Neural cell (in vitro differentiated cells): ENCODE data around the gene OGDH. TPM values are rescaled to one million over a fixed set of nuclear protein-coding genes. Genes with fewer than 3 reads are reported as not detected.

Source experiments
- H2AFZ ChIP-seq: fragments of 200-600, 300-800 bp; sonication (generic), shearing (Covaris generic); 2 replicates; pipeline ENCODE4 v1.6.0; 2014; ENCODE audit warnings: low read depth, mild to moderate bottlenecking, antibody characterized with exemption, low read length, moderate library complexity
- H3F3A ChIP-seq: fragments of 200-600 bp; shearing (Covaris generic); 2 replicates; pipeline ENCODE4 v1.6.1; 2016; ENCODE audit warnings: mild to moderate bottlenecking, moderate library complexity, mixed read lengths, antibody characterized with exemption, low read length; ENCODE audit not compliant: insufficient read depth, poor library complexity, severe bottlenecking
- H3K27ac ChIP-seq: fragments of 200-600, 300-800 bp; sonication (generic), shearing (Covaris generic); 2 replicates; pipeline ENCODE4 v1.5.1; 2014; ENCODE audit warnings: mild to moderate bottlenecking, low read length, moderate library complexity
- H3K27me3 ChIP-seq: fragments of 300-800, 200-600 bp; sonication (generic), shearing (Covaris generic); 2 replicates; pipeline ENCODE4 v1.6.0; 2014; ENCODE audit warnings: mild to moderate bottlenecking, low read depth, low read length, moderate library complexity; ENCODE audit not compliant: insufficient read depth
- H3K36me3 ChIP-seq: fragments of 300-800, 200-600 bp; sonication (generic), shearing (Covaris generic); 2 replicates; pipeline ENCODE4 v1.5.1; 2014; ENCODE audit warnings: mild to moderate bottlenecking, antibody characterized with exemption, low read length, moderate library complexity; ENCODE audit not compliant: insufficient read depth
- H3K4me2 ChIP-seq: fragments of 300-800, 200-600 bp; sonication (generic), shearing (Covaris generic); 2 replicates; pipeline ENCODE4 v1.6.0; 2014; ENCODE audit warnings: mild to moderate bottlenecking, low read length
- H3K4me3 ChIP-seq: fragments of 300-800, 200-600 bp; sonication (generic), shearing (Covaris generic); 2 replicates; pipeline ENCODE4 v1.5.1; 2014; ENCODE audit warnings: mild to moderate bottlenecking, low read length, moderate library complexity
- H3K79me2 ChIP-seq: fragments of 200-600 bp; shearing (Covaris generic); replicated peaks from 2 replicates; pipeline ENCODE4 v1.6.0; 2014; ENCODE audit warnings: mild to moderate bottlenecking, low read length, moderate library complexity; ENCODE audit not compliant: insufficient read depth
- H3K9ac ChIP-seq: fragments of 300-800, 200-600 bp; sonication (generic), shearing (Covaris generic); 2 replicates; pipeline ENCODE4 v1.6.1; 2016; ENCODE audit warnings: mild to moderate bottlenecking, low read length, mixed read lengths
- H3K9me2 ChIP-seq: fragments of 200-600 bp; shearing (Covaris generic); 2 replicates; pipeline ENCODE4 v1.6.1; 2016; ENCODE audit warnings: mild to moderate bottlenecking, low read length, mixed read lengths; ENCODE audit not compliant: insufficient read depth
- H3K9me3 ChIP-seq: fragments of 200-600, 300-800 bp; sonication (generic), shearing (Covaris generic); 2 replicates; pipeline ENCODE4 v1.6.1; 2016; ENCODE audit warnings: mild to moderate bottlenecking, mixed run types, low read length, moderate library complexity, mixed read lengths
- H4K20me1 ChIP-seq: fragments of 200-600 bp; shearing (Covaris generic); 2 replicates; pipeline ENCODE4 v1.6.1; 2016; ENCODE audit warnings: mild to moderate bottlenecking, mixed run types; ENCODE audit not compliant: insufficient read depth
- CTCF ChIP-seq: fragments of 450-650 bp; IDR thresholded peaks from 2 replicates; pipeline ENCODE4 v1.5.1; 2014; ENCODE audit warnings: antibody characterized with exemption, mild to moderate bottlenecking, moderate library complexity; ENCODE audit not compliant: poor library complexity, severe bottlenecking
- EP300 ChIP-seq: fragments of 450-650 bp; conservative IDR thresholded peaks from 2 replicates; pipeline ENCODE4 v1.6.1; 2014; ENCODE audit warnings: antibody characterized with exemption, mild to moderate bottlenecking, moderate library complexity; ENCODE audit not compliant: poor library complexity, severe bottlenecking
- EZH2 ChIP-seq: fragments of 200-600, 300-800 bp; shearing (Covaris generic), sonication (generic); IDR thresholded peaks from 2 replicates; pipeline ENCODE4 v1.6.1; 2014; ENCODE audit warnings: antibody characterized with exemption, low read length, borderline replicate concordance, mild to moderate bottlenecking; ENCODE audit not compliant: insufficient read depth, poor library complexity, severe bottlenecking
- MXI1 ChIP-seq: fragments of 450-650 bp; conservative IDR thresholded peaks from 2 replicates; pipeline ENCODE4 v1.6.1; 2014; ENCODE audit warnings: antibody characterized with exemption, mild to moderate bottlenecking; ENCODE audit not compliant: poor library complexity, severe bottlenecking
- POLR2AphosphoS5 ChIP-seq: IDR thresholded peaks from 2 replicates; pipeline ENCODE4 v1.6.1; 2012
- RAD21 ChIP-seq: fragments of 450-650 bp; conservative IDR thresholded peaks from 2 replicates; pipeline ENCODE4 v1.6.1; 2014; ENCODE audit warnings: antibody characterized with exemption, mild to moderate bottlenecking, moderate library complexity
- REST ChIP-seq: IDR thresholded peaks from 2 replicates; pipeline ENCODE4 v1.6.1; 2012; ENCODE audit warnings: borderline replicate concordance
- SMC3 ChIP-seq: fragments of 450-650 bp; conservative IDR thresholded peaks from 2 replicates; pipeline ENCODE4 v1.6.1; 2014; ENCODE audit warnings: antibody characterized with exemption, mild to moderate bottlenecking, moderate library complexity; ENCODE audit not compliant: poor library complexity
- TAF1 ChIP-seq: IDR thresholded peaks from 2 replicates; pipeline ENCODE4 v1.6.1; 2012; ENCODE audit warnings: low read depth
- polyA plus RNA-seq: library from polyadenylated mRNA; depleted of rRNA; stranded (reverse); fragments of >200 nt; gene quantifications from 2 replicates; pipeline ENCODE4 v1.2.3, GENCODE V29; 2014

OGDH gene
- polyA plus RNA-seq, 1 donor from 2014 or later = 16.9 TPM

GRCh38 chr7:44602576-44602910 is 3.9 kb upstream of the OGDH start:
- H3F3A ChIP-seq = no peaks in the 10 kb centered on the region
- no peak overlapping the region for H3K9ac ChIP-seq
- H4K20me1 ChIP-seq = no peaks in the 10 kb centered on the region
- H3K27me3 ChIP-seq = no peaks in the 10 kb centered on the region
- H3K9me2 ChIP-seq = no peaks in the 10 kb centered on the region
- H2AFZ ChIP-seq = no peak overlapping the region
- H3K27ac ChIP-seq = no peak overlapping the region
- H3K4me3 ChIP-seq = no peak overlapping the region
- no peak overlapping the region for H3K4me2 ChIP-seq
- H3K9me3 ChIP-seq = no peaks in the 10 kb centered on the region
- H3K36me3 ChIP-seq = no peaks in the 10 kb centered on the region
- H3K79me2 ChIP-seq = peaks cover 5% of the 10 kb centered on the region
- TF ChIP-seq CTCF = no peak
- TF ChIP-seq EP300 = no peak
- no peak for TF ChIP-seq SMC3
- no peak for TF ChIP-seq MXI1
- no peak for TF ChIP-seq EZH2
- no peak for TF ChIP-seq POLR2AphosphoS5
- no peak for TF ChIP-seq TAF1
- no peak for TF ChIP-seq REST
- TF ChIP-seq RAD21 = no peak

GRCh38 chr7:44603193-44603592 is 3.2 kb upstream of the OGDH start:
- H3K9ac ChIP-seq = no peak overlapping the region
- no peaks in the 10 kb centered on the region for H3F3A ChIP-seq
- H3K36me3 ChIP-seq = no peaks in the 10 kb centered on the region
- no peak overlapping the region for H3K4me2 ChIP-seq
- peaks cover 11% of the 10 kb centered on the region for H3K79me2 ChIP-seq
- no peak overlapping the region for H2AFZ ChIP-seq
- no peaks in the 10 kb centered on the region for H3K9me3 ChIP-seq
- H3K27ac ChIP-seq = no peak overlapping the region
- H3K27me3 ChIP-seq = no peaks in the 10 kb centered on the region
- H4K20me1 ChIP-seq = no peaks in the 10 kb centered on the region
- TF ChIP-seq RAD21 = no peak
- no peak for TF ChIP-seq TAF1
- no peak for TF ChIP-seq EZH2
- TF ChIP-seq MXI1 = no peak
- no peak for TF ChIP-seq POLR2AphosphoS5
- no peak for TF ChIP-seq EP300
- no peak for TF ChIP-seq CTCF
- TF ChIP-seq SMC3 = no peak
- no peak for TF ChIP-seq REST
- no peak overlapping the region for H3K4me3 ChIP-seq
- no peaks in the 10 kb centered on the region for H3K9me2 ChIP-seq
